C4-2B (cell line): ENCODE measurements around the gene PEX3.

Experiments used
- H3K27ac ChIP-seq: fragments of 450-650 bp; 2 replicates; pipeline ENCODE4 v1.5.1; 2017
- CTCF ChIP-seq: fragments of 450-650 bp; conservative IDR thresholded peaks from 2 replicates; pipeline ENCODE4 v1.5.1; 2017; ENCODE audit warnings: mild to moderate bottlenecking
- ZFX ChIP-seq: fragments of 450-650 bp; IDR thresholded peaks from 2 replicates; pipeline ENCODE4 v1.6.1; 2017

PEX3 gene

GRCh38 chr6:143478479-143479062 lies 28.0 kb downstream of the PEX3 start:
- no peak overlapping the region for H3K27ac ChIP-seq
- TF ChIP-seq ZFX (no peak), CTCF (no peak)

GRCh38 chr6:143482593-143482992 lies 32.0 kb downstream of the PEX3 start:
- H3K27ac ChIP-seq, result no peak overlapping the region
- TF ChIP-seq CTCF, result no peak
- no peak for TF ChIP-seq ZFX

- H3K27ac ChIP-seq, result no peak overlapping the region
- TF ChIP-seq CTCF (no peak; the same call in 1 of the 2 replicates), ZFX (no peak)
Measured at GRCh38 chr6:143485967-143486366, 35.4 kb downstream of the PEX3 start.

DNA sequence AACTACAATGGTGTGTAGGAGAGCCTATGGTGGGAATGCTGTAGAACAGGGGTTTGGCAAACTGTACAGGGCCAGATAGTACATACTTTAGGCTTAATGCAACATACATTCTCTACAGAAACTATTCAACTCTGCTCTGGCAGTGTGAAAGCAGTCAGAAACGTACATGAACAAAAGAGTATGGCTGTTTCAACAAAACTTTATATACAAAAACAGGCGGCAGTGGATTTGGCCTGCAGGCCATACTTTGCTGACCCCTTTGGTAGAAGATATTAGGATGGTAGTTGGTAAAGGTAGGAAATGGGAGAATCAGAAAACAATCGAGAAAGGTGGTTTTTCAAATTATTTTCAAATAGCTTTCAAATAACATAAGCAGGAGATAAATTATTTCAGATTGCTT lies 36.1 kb downstream of the PEX3 start:
- no peak for TF ChIP-seq ZFX
- TF ChIP-seq CTCF, result no peak

DNA sequence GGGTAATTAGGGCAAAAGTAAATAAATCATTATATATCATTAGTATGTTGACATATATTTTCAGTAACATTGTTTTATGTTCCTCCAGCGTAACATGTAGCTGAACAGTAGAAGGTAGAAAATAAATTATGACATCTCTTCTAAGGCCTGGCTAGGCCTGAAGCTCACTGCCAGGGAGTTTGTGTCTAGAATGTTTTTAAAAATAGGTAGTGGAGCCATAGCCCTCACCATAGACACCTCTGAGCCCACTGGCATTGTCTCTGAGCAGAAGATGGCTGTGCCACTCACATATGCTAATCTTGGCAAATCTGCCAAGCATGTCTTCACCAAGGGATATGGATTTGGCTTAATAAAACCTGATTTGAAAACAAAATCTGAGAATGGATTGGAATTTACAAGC lies 39.6 kb downstream of the PEX3 start:
- TF ChIP-seq CTCF, result no peak
- no peak for TF ChIP-seq ZFX
- H3K27ac ChIP-seq, result no peak overlapping the region

More for the DNA sequence above, 36.1 kb downstream of the PEX3 start:
- no peak overlapping the region for H3K27ac ChIP-seq

DNA sequence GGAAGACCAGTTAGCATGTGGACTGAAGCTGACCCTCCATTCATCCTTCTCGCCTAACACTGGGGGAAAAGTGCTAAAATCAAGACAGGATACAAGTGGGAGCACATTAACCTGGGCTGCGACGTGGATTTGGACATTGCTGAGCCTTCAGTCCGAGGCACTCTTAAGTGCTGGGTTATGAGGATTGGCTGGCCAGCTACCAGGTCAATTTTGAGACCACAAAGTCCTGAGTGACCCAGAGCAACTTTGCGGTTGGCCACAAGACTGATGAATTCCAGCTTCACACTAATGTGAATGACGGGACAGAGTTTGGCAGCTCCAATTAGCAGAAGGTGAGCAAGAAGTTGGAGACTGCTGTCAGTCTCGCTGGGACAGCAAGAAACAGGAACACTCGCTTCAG lies 40.2 kb downstream of the PEX3 start:
- no peak overlapping the region for H3K27ac ChIP-seq
- TF ChIP-seq ZFX (no peak), CTCF (no peak)

GRCh38 chr6:143496974-143497373 lies 46.4 kb downstream of the PEX3 start:
- H3K27ac ChIP-seq, result no peak overlapping the region
- TF ChIP-seq CTCF, result no peak
- no peak for TF ChIP-seq ZFX
